H1 (cell line): ENCODE results near the gene DYDC1.

ENCODE experiments used
- CTCF ChIP-seq, 3 experiments: IDR thresholded peaks; 1 replicate in 2 of 3; 2 replicates in 1 of 3; pipeline versions ENCODE4 v1.5.1 to v1.6.1; 2011; ENCODE audit warnings: low read length in 3 of 3, mild to moderate bottlenecking in 3 of 3, inconsistent platforms in 2 of 3, low read depth in 1 of 3, moderate library complexity in 1 of 3; ENCODE audit not compliant: insufficient read depth in 1 of 3; ENCODE audit errors: control extremely low read depth in 1 of 3
- EZH2 ChIP-seq: fragments of 200-600 bp; sonication (generic); IDR thresholded peaks from 2 replicates; pipeline ENCODE4 v1.7.1; 2012; ENCODE audit warnings: low read depth, mild to moderate bottlenecking, moderate library complexity, low read length, inconsistent platforms; ENCODE audit not compliant: severe bottlenecking
- JUN ChIP-seq: IDR thresholded peaks from 2 replicates; pipeline ENCODE4 v1.6.1; 2011; ENCODE audit warnings: low read depth, mild to moderate bottlenecking, improper control_type of control experiment, low read length
- POLR2A ChIP-seq, 2 experiments: IDR thresholded peaks; 1 replicate in 1 of 2; 2 replicates in 1 of 2; pipeline ENCODE4 v1.6.1; 2011; ENCODE audit warnings: low read depth in 2 of 2, low read length in 2 of 2, mild to moderate bottlenecking in 2 of 2; ENCODE audit errors: control extremely low read depth in 1 of 2
- SIN3A ChIP-seq, 2 experiments: IDR thresholded peaks in 1 of 2; conservative IDR thresholded peaks in 1 of 2; 2 replicates each; pipeline ENCODE4 v1.6.1; 2011 to 2012; ENCODE audit warnings: low read length in 2 of 2, improper control_type of control experiment in 1 of 2, low read depth in 1 of 2, mild to moderate bottlenecking in 1 of 2

- TF ChIP-seq POLR2A (IDR thresholded peaks at IDR 0.05; ENCODE audit: control extremely low read depth in 1 of 2, low read depth in 2 of 2, low read length in 2 of 2) = no peak
- TF ChIP-seq CTCF (IDR thresholded peaks at IDR 0.05; ENCODE audit: control extremely low read depth in 1 of 3, insufficient read depth in 1 of 3, low read depth in 1 of 3, low read length in 3 of 3) = no peak
- TF ChIP-seq EZH2 = no peak
- no peak for TF ChIP-seq SIN3A (conservative IDR thresholded peaks at IDR 0.05 in 1 of 2, IDR thresholded peaks at IDR 0.05 in 1 of 2; ENCODE audit: low read depth in 1 of 2, low read length in 2 of 2)
- TF ChIP-seq JUN = no peak
Measured at GRCh38 chr10:80319318-80319717, 37.2 kb downstream of the DYDC1 start.
